ENCODE measurements around the gene FAM163B. TPM values are rescaled to one million over a fixed set of nuclear protein-coding genes. Genes with fewer than 3 reads are reported as not detected.

The FAM163B gene
- polyA plus RNA-seq, 1 of the 3 experiments (the other 2 are of a cell fraction), result 0.05 TPM

DNA sequence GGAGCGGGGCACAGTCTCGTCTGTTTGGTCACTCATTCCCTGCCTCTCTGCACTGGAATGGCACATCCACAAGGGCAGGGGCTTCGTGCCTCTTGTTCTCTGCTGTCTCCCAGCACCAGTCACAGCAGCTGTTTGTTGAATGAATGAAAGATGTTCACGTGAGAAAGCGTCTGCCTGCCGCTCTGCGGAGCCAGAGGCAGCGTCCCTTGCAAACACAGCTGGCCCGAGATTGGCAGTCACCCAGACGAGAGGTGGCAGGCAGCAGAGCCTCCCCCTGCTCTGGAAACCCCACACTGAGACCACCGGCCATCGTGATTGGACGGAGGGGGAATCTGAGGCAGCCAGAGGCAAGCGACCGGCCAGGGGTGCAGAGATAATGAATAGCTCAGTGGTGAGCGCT, 6.0 kb upstream of the FAM163B start:
- no peaks in the 10 kb centered on the region for H3K9me2 ChIP-seq
- peak; percentile 74 for DNase-seq
- peaks cover 0 to 41% of the 10 kb centered on the region in 2 experiments; a peak in 1 of 4 replicates for H3K4me1 ChIP-seq (ENCODE audit: control insufficient read depth in 1 of 2, insufficient read depth in 2 of 2, low read depth in 1 of 2, low read length in 1 of 2)
- H3K36me3 ChIP-seq (replicated peaks in 1 of 2; ENCODE audit: control insufficient read depth in 1 of 2, insufficient read depth in 2 of 2, low read length in 1 of 2), result no peaks in the 10 kb centered on the region
- H3K4me3 ChIP-seq (ENCODE audit: low read depth in 2 of 2, low read length in 1 of 2), result no peak overlapping the region
- H3K27me3 ChIP-seq (ENCODE audit: insufficient read depth), result peaks cover 9% of the 10 kb centered on the region; the same call in 1 of the 2 replicates
- no peak overlapping the region for H3K4me2 ChIP-seq
- ChIA-PET POLR2A (interaction anchor here (0.9 to 18.3 kb wide), 2 partner anchors 22 to 81 kb away, joined by 4 to 261 read pairs; partner anchors contain the start of genes ADAMTSL2 and DBH), CTCF (interaction anchor here (0.8 to 2.1 kb wide), 2 partner anchors 8 to 19 kb away, joined by 3 to 4 read pairs; no protein-coding TSS in a partner anchor)
- no peak overlapping the region for H2AFZ ChIP-seq (ENCODE audit: low read depth)
- no peaks in the 10 kb centered on the region for H4K20me1 ChIP-seq (ENCODE audit: insufficient read depth)
- TF ChIP-seq TCF12 (IDR thresholded peaks at IDR 0.05) (no peak), GATA2 (CRISPR knock-in tag; IDR thresholded peaks at IDR 0.05) (no peak), ELF1 (IDR thresholded peaks at IDR 0.05) (no peak), RFX5 (IDR thresholded peaks at IDR 0.05; ENCODE audit: low read length) (no peak), RCOR1 (IDR thresholded peaks at IDR 0.05; ENCODE audit: low read length) (no peak), FOXJ3 (CRISPR knock-in tag; IDR thresholded peaks at IDR 0.05) (no peak), TEAD4 (IDR thresholded peaks at IDR 0.05; ENCODE audit: borderline replicate concordance, insufficient read depth) (no peak), RAD21 (IDR thresholded peaks at IDR 0.05; ENCODE audit: low read length) (no peak), TAF1 (IDR thresholded peaks at IDR 0.05; ENCODE audit: borderline replicate concordance, low read depth, low read length) (no peak), MEF2A (IDR thresholded peaks at IDR 0.05; ENCODE audit: borderline replicate concordance, low read depth) (no peak), FOXM1 (IDR thresholded peaks at IDR 0.05; ENCODE audit: low read depth) (no peak), SIN3A (IDR thresholded peaks at IDR 0.05; ENCODE audit: borderline replicate concordance, low read depth, low read length) (no peak)
- TF ChIP-seq, protein P1, sequence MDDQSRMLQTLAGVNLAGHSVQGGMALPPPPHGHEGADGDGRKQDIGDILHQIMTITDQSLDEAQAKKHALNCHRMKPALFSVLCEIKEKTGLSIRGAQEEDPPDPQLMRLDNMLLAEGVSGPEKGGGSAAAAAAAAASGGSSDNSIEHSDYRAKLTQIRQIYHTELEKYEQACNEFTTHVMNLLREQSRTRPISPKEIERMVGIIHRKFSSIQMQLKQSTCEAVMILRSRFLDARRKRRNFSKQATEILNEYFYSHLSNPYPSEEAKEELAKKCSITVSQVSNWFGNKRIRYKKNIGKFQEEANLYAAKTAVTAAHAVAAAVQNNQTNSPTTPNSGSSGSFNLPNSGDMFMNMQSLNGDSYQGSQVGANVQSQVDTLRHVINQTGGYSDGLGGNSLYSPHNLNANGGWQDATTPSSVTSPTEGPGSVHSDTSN (IDR thresholded peaks at IDR 0.05), result no peak
- TF ChIP-seq, protein P2, sequence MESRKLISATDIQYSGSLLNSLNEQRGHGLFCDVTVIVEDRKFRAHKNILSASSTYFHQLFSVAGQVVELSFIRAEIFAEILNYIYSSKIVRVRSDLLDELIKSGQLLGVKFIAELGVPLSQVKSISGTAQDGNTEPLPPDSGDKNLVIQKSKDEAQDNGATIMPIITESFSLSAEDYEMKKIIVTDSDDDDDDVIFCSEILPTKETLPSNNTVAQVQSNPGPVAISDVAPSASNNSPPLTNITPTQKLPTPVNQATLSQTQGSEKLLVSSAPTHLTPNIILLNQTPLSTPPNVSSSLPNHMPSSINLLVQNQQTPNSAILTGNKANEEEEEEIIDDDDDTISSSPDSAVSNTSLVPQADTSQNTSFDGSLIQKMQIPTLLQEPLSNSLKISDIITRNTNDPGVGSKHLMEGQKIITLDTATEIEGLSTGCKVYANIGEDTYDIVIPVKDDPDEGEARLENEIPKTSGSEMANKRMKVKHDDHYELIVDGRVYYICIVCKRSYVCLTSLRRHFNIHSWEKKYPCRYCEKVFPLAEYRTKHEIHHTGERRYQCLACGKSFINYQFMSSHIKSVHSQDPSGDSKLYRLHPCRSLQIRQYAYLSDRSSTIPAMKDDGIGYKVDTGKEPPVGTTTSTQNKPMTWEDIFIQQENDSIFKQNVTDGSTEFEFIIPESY (IDR thresholded peaks at IDR 0.05; ENCODE audit: borderline replicate concordance, low read depth), result no peak
- TF ChIP-seq, protein P3, sequence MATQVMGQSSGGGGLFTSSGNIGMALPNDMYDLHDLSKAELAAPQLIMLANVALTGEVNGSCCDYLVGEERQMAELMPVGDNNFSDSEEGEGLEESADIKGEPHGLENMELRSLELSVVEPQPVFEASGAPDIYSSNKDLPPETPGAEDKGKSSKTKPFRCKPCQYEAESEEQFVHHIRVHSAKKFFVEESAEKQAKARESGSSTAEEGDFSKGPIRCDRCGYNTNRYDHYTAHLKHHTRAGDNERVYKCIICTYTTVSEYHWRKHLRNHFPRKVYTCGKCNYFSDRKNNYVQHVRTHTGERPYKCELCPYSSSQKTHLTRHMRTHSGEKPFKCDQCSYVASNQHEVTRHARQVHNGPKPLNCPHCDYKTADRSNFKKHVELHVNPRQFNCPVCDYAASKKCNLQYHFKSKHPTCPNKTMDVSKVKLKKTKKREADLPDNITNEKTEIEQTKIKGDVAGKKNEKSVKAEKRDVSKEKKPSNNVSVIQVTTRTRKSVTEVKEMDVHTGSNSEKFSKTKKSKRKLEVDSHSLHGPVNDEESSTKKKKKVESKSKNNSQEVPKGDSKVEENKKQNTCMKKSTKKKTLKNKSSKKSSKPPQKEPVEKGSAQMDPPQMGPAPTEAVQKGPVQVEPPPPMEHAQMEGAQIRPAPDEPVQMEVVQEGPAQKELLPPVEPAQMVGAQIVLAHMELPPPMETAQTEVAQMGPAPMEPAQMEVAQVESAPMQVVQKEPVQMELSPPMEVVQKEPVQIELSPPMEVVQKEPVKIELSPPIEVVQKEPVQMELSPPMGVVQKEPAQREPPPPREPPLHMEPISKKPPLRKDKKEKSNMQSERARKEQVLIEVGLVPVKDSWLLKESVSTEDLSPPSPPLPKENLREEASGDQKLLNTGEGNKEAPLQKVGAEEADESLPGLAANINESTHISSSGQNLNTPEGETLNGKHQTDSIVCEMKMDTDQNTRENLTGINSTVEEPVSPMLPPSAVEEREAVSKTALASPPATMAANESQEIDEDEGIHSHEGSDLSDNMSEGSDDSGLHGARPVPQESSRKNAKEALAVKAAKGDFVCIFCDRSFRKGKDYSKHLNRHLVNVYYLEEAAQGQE (IDR thresholded peaks at IDR 0.05; ENCODE audit: low read depth, low read length), result no peak
- TF ChIP-seq, protein P4, sequence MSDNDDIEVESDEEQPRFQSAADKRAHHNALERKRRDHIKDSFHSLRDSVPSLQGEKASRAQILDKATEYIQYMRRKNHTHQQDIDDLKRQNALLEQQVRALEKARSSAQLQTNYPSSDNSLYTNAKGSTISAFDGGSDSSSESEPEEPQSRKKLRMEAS (IDR thresholded peaks at IDR 0.05; ENCODE audit: low read depth), result no peak
- no peaks in the 10 kb centered on the region for H3F3A ChIP-seq (replicated peaks; ENCODE audit: insufficient read depth)
- no peaks in the 10 kb centered on the region for H3K79me2 ChIP-seq (ENCODE audit: insufficient read depth)
- H3K9ac ChIP-seq, result no peak overlapping the region
- no peak overlapping the region; a peak in 1 of 4 replicates for H3K27ac ChIP-seq (ENCODE audit: low read depth in 2 of 2, low read length in 1 of 2)
- WGBS (ENCODE audit: low lambda C conversion rate), result 27% methylated on average over 3 of the region's 16 CpGs
- H3K9me3 ChIP-seq, result no peaks in the 10 kb centered on the region

All from SK-N-SH (cell line).